Measurements from ENCODE around the gene ZSCAN18.

The ZSCAN18 gene

GRCh38 chr19:58086825-58087710, 11.0 kb downstream of the ZSCAN18 start:
- DNase-seq = no peak

- DNase-seq = no peak
Measured at GRCh38 chr19:58085348-58085875, 12.6 kb downstream of the ZSCAN18 start.

- DNase-seq = no peak
Measured at GRCh38 chr19:58084596-58085347, 13.3 kb downstream of the ZSCAN18 start.

- DNase-seq = no peak
Measured at GRCh38 chr19:58083021-58083420, 15.0 kb downstream of the ZSCAN18 start.

GRCh38 chr19:58079792-58080191, 18.2 kb downstream of the ZSCAN18 start:
- no peak for DNase-seq

GRCh38 chr19:58067240-58067912, 30.7 kb downstream of the ZSCAN18 start:
- no peak for DNase-seq

- no peak for DNase-seq
Measured at GRCh38 chr19:58063712-58064111, 34.3 kb downstream of the ZSCAN18 start.

GRCh38 chr19:58060231-58060630, 37.8 kb downstream of the ZSCAN18 start:
- no peak for DNase-seq

GRCh38 chr19:58059671-58060078, 38.4 kb downstream of the ZSCAN18 start:
- no peak for DNase-seq

- DNase-seq = peak; percentile 46
Measured at GRCh38 chr19:58059003-58059670, 38.9 kb downstream of the ZSCAN18 start, which contains the start of gene ZNF135. Gene ZNF135, plus strand, starts transcription at chr19:58059282. Its CDS starts 721 bp downstream, at chr19:58060003.

- DNase-seq = no peak
Measured at GRCh38 chr19:58058467-58058866, 39.6 kb downstream of the ZSCAN18 start.

GRCh38 chr19:58056861-58057260, 41.2 kb downstream of the ZSCAN18 start:
- no peak for DNase-seq

- no peak for DNase-seq
Measured at GRCh38 chr19:58056261-58056660, 41.8 kb downstream of the ZSCAN18 start.

GRCh38 chr19:58054901-58055874, 42.8 kb downstream of the ZSCAN18 start:
- DNase-seq = no peak

- DNase-seq = no peak
Measured at GRCh38 chr19:58053480-58054156, 44.4 kb downstream of the ZSCAN18 start.

- DNase-seq = no peak
Measured at GRCh38 chr19:58052256-58052655, 45.8 kb downstream of the ZSCAN18 start.

GRCh38 chr19:58047672-58048071, 50.4 kb downstream of the ZSCAN18 start:
- DNase-seq = no peak

- DNase-seq = no peak
Measured at GRCh38 chr19:58046856-58047255, 51.2 kb downstream of the ZSCAN18 start.

GRCh38 chr19:58045411-58046050, 52.5 kb downstream of the ZSCAN18 start:
- no peak for DNase-seq

GRCh38 chr19:58044886-58045285, 53.1 kb downstream of the ZSCAN18 start:
- no peak for DNase-seq

Measured in CD4-positive, alpha-beta T cell treated with Interleukin-10 for 1 hour (primary cell).